ENCODE results near the gene ING5. TPM values are rescaled to one million over a fixed set of nuclear protein-coding genes. Genes with fewer than 3 reads are reported as not detected.

Gene ING5
- total and polyA plus RNA-seq, 9 donors: 21.0 to 29.4 (median 24.9) TPM

GRCh38 chr2:241703032-241703604 is 1.3 kb downstream of the ING5 start:
- Histone ChIP-seq H3K9me3 (replicated peaks; ENCODE audit: control insufficient read depth, low read depth, low read length) (peaks cover 8% of the 10 kb centered on the region), H3K27me3 (ENCODE audit: control insufficient read depth, insufficient read depth, low read length) (no peaks in the 10 kb centered on the region), H3K4me1 (ENCODE audit: control insufficient read depth, insufficient read depth, low read length) (peaks cover 12% of the 10 kb centered on the region), H3K36me3 (ENCODE audit: control insufficient read depth, insufficient read depth, low read length) (peaks cover 27% of the 10 kb centered on the region), H3K4me3 (ENCODE audit: low read length) (peak overlapping the region; percentile 53), H3K27ac (ENCODE audit: low read length) (peak overlapping the region; percentile 72)
- peak; percentile 66 for DNase-seq
- 9% methylated on average over 5 of the region's 11 CpGs for WGBS (ENCODE audit: insufficient coverage)

- Histone ChIP-seq H3K27me3 (ENCODE audit: control insufficient read depth, insufficient read depth, low read length) (no peaks in the 10 kb centered on the region), H3K4me3 (ENCODE audit: low read length) (no peak overlapping the region), H3K27ac (ENCODE audit: low read length) (no peak overlapping the region), H3K4me1 (ENCODE audit: control insufficient read depth, insufficient read depth, low read length) (peaks cover 9% of the 10 kb centered on the region), H3K9me3 (replicated peaks; ENCODE audit: control insufficient read depth, low read depth, low read length) (peaks cover 8% of the 10 kb centered on the region), H3K36me3 (ENCODE audit: control insufficient read depth, insufficient read depth, low read length) (peaks cover 56% of the 10 kb centered on the region)
- no CpG with 5 or more reads among the region's 6 CpGs for WGBS (ENCODE audit: insufficient coverage)
- DNase-seq: no peak
Observed at GRCh38 chr2:241706537-241706936, 4.7 kb downstream of the ING5 start.

- WGBS (ENCODE audit: insufficient coverage): 90% methylated on average over 10 of the region's 10 CpGs
- no peaks in the 10 kb centered on the region for H3K27me3 ChIP-seq (ENCODE audit: control insufficient read depth, insufficient read depth, low read length)
- H3K36me3 ChIP-seq (ENCODE audit: control insufficient read depth, insufficient read depth, low read length): peaks cover 76% of the 10 kb centered on the region
- H3K4me1 ChIP-seq (ENCODE audit: control insufficient read depth, insufficient read depth, low read length): no peaks in the 10 kb centered on the region
- no peak overlapping the region for H3K27ac ChIP-seq (ENCODE audit: low read length)
- no peak for DNase-seq
- H3K4me3 ChIP-seq (ENCODE audit: low read length): no peak overlapping the region
- H3K9me3 ChIP-seq (replicated peaks; ENCODE audit: control insufficient read depth, low read depth, low read length): peaks cover 13% of the 10 kb centered on the region
Observed at GRCh38 chr2:241708879-241709278, 7.0 kb downstream of the ING5 start.

- 92% methylated on average over 6 of the region's 16 CpGs for WGBS (ENCODE audit: insufficient coverage)
- no peak for DNase-seq
- Histone ChIP-seq H3K9me3 (replicated peaks; ENCODE audit: control insufficient read depth, low read depth, low read length) (peaks cover 16% of the 10 kb centered on the region), H3K4me3 (ENCODE audit: low read length) (no peak overlapping the region), H3K27ac (ENCODE audit: low read length) (no peak overlapping the region), H3K4me1 (ENCODE audit: control insufficient read depth, insufficient read depth, low read length) (no peaks in the 10 kb centered on the region), H3K36me3 (ENCODE audit: control insufficient read depth, insufficient read depth, low read length) (peaks cover 64% of the 10 kb centered on the region), H3K27me3 (ENCODE audit: control insufficient read depth, insufficient read depth, low read length) (no peaks in the 10 kb centered on the region)
Observed at GRCh38 chr2:241719093-241719492, 17.3 kb downstream of the ING5 start.

- Histone ChIP-seq H3K36me3 (ENCODE audit: control insufficient read depth, insufficient read depth, low read length) (peaks cover 68% of the 10 kb centered on the region), H3K4me1 (ENCODE audit: control insufficient read depth, insufficient read depth, low read length) (no peaks in the 10 kb centered on the region), H3K9me3 (replicated peaks; ENCODE audit: control insufficient read depth, low read depth, low read length) (peaks cover 16% of the 10 kb centered on the region), H3K27me3 (ENCODE audit: control insufficient read depth, insufficient read depth, low read length) (no peaks in the 10 kb centered on the region), H3K27ac (ENCODE audit: low read length) (no peak overlapping the region), H3K4me3 (ENCODE audit: low read length) (no peak overlapping the region)
- no peak for DNase-seq
- WGBS (ENCODE audit: insufficient coverage): 91% methylated on average over 17 of the region's 19 CpGs
Observed at GRCh38 chr2:241720099-241720498, 18.3 kb downstream of the ING5 start.

- Histone ChIP-seq H3K27me3 (ENCODE audit: control insufficient read depth, insufficient read depth, low read length) (no peaks in the 10 kb centered on the region), H3K4me3 (ENCODE audit: low read length) (no peak overlapping the region), H3K27ac (ENCODE audit: low read length) (no peak overlapping the region), H3K4me1 (ENCODE audit: control insufficient read depth, insufficient read depth, low read length) (no peaks in the 10 kb centered on the region), H3K36me3 (ENCODE audit: control insufficient read depth, insufficient read depth, low read length) (peaks cover 68% of the 10 kb centered on the region), H3K9me3 (replicated peaks; ENCODE audit: control insufficient read depth, low read depth, low read length) (peaks cover 16% of the 10 kb centered on the region)
- WGBS (ENCODE audit: insufficient coverage): 94% methylated on average over 14 of the region's 15 CpGs
- DNase-seq: no peak
Observed at GRCh38 chr2:241720560-241720959, 18.7 kb downstream of the ING5 start.

- WGBS (ENCODE audit: insufficient coverage): 92% methylated on average over 12 of the region's 12 CpGs
- peaks cover 16% of the 10 kb centered on the region for H3K9me3 ChIP-seq (replicated peaks; ENCODE audit: control insufficient read depth, low read depth, low read length)
- peaks cover 60% of the 10 kb centered on the region for H3K36me3 ChIP-seq (ENCODE audit: control insufficient read depth, insufficient read depth, low read length)
- no peaks in the 10 kb centered on the region for H3K27me3 ChIP-seq (ENCODE audit: control insufficient read depth, insufficient read depth, low read length)
- no peak overlapping the region for H3K4me3 ChIP-seq (ENCODE audit: low read length)
- DNase-seq: no peak
- H3K4me1 ChIP-seq (ENCODE audit: control insufficient read depth, insufficient read depth, low read length): no peaks in the 10 kb centered on the region
- H3K27ac ChIP-seq (ENCODE audit: low read length): no peak overlapping the region
Observed at GRCh38 chr2:241721852-241722251, 20.0 kb downstream of the ING5 start.

- H3K36me3 ChIP-seq (ENCODE audit: control insufficient read depth, insufficient read depth, low read length): peaks cover 57% of the 10 kb centered on the region
- 97% methylated on average over 19 of the region's 21 CpGs for WGBS (ENCODE audit: insufficient coverage)
- H3K4me1 ChIP-seq (ENCODE audit: control insufficient read depth, insufficient read depth, low read length): peaks cover 1% of the 10 kb centered on the region
- no peak overlapping the region for H3K4me3 ChIP-seq (ENCODE audit: low read length)
- H3K9me3 ChIP-seq (replicated peaks; ENCODE audit: control insufficient read depth, low read depth, low read length): peaks cover 16% of the 10 kb centered on the region
- no peaks in the 10 kb centered on the region for H3K27me3 ChIP-seq (ENCODE audit: control insufficient read depth, insufficient read depth, low read length)
- H3K27ac ChIP-seq (ENCODE audit: low read length): no peak overlapping the region
- no peak for DNase-seq
Observed at GRCh38 chr2:241722896-241723454, 21.1 kb downstream of the ING5 start.

- H3K36me3 ChIP-seq (ENCODE audit: control insufficient read depth, insufficient read depth, low read length): peaks cover 54% of the 10 kb centered on the region
Observed at GRCh38 chr2:241724259-241724974, 22.6 kb downstream of the ING5 start.

GRCh38 chr2:241724975-241725870 is 23.4 kb downstream of the ING5 start:
- WGBS (ENCODE audit: insufficient coverage): 96% methylated on average over 74 of the region's 76 CpGs
- DNase-seq: no peak
- peaks cover 46% of the 10 kb centered on the region for H3K36me3 ChIP-seq (ENCODE audit: control insufficient read depth, insufficient read depth, low read length)
- no peak overlapping the region for H3K27ac ChIP-seq (ENCODE audit: low read length)
- no peak overlapping the region for H3K4me3 ChIP-seq (ENCODE audit: low read length)
- peaks cover 16% of the 10 kb centered on the region for H3K9me3 ChIP-seq (replicated peaks; ENCODE audit: control insufficient read depth, low read depth, low read length)
- H3K27me3 ChIP-seq (ENCODE audit: control insufficient read depth, insufficient read depth, low read length): no peaks in the 10 kb centered on the region
- peaks cover 7% of the 10 kb centered on the region for H3K4me1 ChIP-seq (ENCODE audit: control insufficient read depth, insufficient read depth, low read length)

More at GRCh38 chr2:241724259-241724974, 22.6 kb downstream of the ING5 start:
- H3K4me1 ChIP-seq (ENCODE audit: control insufficient read depth, insufficient read depth, low read length): peaks cover 7% of the 10 kb centered on the region
- no peak overlapping the region for H3K4me3 ChIP-seq (ENCODE audit: low read length)
- 94% methylated on average over 37 of the region's 41 CpGs for WGBS (ENCODE audit: insufficient coverage)
- DNase-seq: no peak
- no peak overlapping the region for H3K27ac ChIP-seq (ENCODE audit: low read length)
- peaks cover 16% of the 10 kb centered on the region for H3K9me3 ChIP-seq (replicated peaks; ENCODE audit: control insufficient read depth, low read depth, low read length)
- no peaks in the 10 kb centered on the region for H3K27me3 ChIP-seq (ENCODE audit: control insufficient read depth, insufficient read depth, low read length)
